22Rv1 (cell line): Measurements from ENCODE around the gene C17orf100.

Source experiments
- ZFX ChIP-seq: fragments of 450-650 bp; IDR thresholded peaks from 2 replicates; pipeline ENCODE4 v1.6.1; 2017; ENCODE audit warnings: antibody characterized with exemption, borderline replicate concordance
- TF ChIP-seq, protein P1 (sequence below): fragments of 450-650 bp; IDR thresholded peaks from 2 replicates; pipeline ENCODE4 v1.5.1; 2017; ENCODE audit warnings: mild to moderate bottlenecking

DNA sequence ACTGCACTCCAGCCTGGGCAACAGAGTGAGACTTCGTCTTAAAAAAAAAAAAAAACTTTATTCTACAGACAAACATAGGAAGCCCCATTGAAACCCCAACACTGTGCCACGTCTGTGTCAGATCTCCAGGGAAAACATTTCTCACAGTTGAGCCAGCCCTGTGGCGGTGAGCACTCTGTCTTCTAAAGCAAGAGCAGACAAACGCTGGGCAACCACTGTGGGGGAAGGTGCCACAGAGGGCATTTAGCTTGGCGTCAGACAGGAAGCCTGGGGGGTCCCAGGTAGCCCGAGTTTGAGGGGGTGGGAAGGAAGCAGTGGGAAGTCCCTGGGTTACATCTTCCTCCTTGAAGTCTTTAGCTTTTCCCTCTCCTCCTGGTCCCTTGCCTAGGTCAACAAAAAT, 16.0 kb downstream of the C17orf100 start:
- TF ChIP-seq, protein P1, sequence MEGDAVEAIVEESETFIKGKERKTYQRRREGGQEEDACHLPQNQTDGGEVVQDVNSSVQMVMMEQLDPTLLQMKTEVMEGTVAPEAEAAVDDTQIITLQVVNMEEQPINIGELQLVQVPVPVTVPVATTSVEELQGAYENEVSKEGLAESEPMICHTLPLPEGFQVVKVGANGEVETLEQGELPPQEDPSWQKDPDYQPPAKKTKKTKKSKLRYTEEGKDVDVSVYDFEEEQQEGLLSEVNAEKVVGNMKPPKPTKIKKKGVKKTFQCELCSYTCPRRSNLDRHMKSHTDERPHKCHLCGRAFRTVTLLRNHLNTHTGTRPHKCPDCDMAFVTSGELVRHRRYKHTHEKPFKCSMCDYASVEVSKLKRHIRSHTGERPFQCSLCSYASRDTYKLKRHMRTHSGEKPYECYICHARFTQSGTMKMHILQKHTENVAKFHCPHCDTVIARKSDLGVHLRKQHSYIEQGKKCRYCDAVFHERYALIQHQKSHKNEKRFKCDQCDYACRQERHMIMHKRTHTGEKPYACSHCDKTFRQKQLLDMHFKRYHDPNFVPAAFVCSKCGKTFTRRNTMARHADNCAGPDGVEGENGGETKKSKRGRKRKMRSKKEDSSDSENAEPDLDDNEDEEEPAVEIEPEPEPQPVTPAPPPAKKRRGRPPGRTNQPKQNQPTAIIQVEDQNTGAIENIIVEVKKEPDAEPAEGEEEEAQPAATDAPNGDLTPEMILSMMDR: no peak
- no peak for TF ChIP-seq ZFX
